Body of pancreas (tissue), 4 donors: Measurements from ENCODE around the gene ACBD6. TPM values are rescaled to one million over a fixed set of nuclear protein-coding genes. Genes with fewer than 3 reads are reported as not detected.

ENCODE experiments used
- ATAC-seq: fragments of 150-250 bp; one replicate; pipeline ENCODE4 v1.9.1; 2016
- DNase-seq, 4 donors: peaks; one replicate each; pipeline ENCODE4 v3.0.0-alpha.2; 2019
- H3K27ac ChIP-seq, 4 donors: fragments of 200-600 bp; sonication (generic); 1 replicate in 3 of 4; 2 replicates in 1 of 4; pipeline versions ENCODE4 v1.5.1 to v1.6.1; 2016 to 2019; ENCODE audit warnings: mild to moderate bottlenecking in 1 of 4, mixed read lengths in 1 of 4, moderate library complexity in 1 of 4
- H3K27me3 ChIP-seq, 2 donors: fragments of 200-600 bp; sonication (generic); one replicate each; pipeline ENCODE4 v1.6.0; 2016; ENCODE audit warnings: mild to moderate bottlenecking in 1 of 2
- H3K36me3 ChIP-seq, 2 donors: fragments of 200-600 bp; sonication (generic); replicated peaks in 1 of 2; 2 replicates each; pipeline ENCODE4 v1.5.1; 2016; ENCODE audit warnings: low read depth in 2 of 2; ENCODE audit not compliant: insufficient read depth in 1 of 2
- H3K4me1 ChIP-seq: fragments of 200-600 bp; sonication (generic); one replicate; pipeline ENCODE4 v1.6.0; 2016
- H3K4me3 ChIP-seq, 2 donors: fragments of 200-600 bp; sonication (generic); 1 replicate in 1 of 2; 2 replicates in 1 of 2; pipeline ENCODE4 v1.5.1; 2016 to 2019
- H3K9me3 ChIP-seq, 3 donors: fragments of 200-600 bp; sonication (generic); 1 replicate in 2 of 3; 2 replicates in 1 of 3; pipeline ENCODE4 v1.5.1; 2016
- CTCF ChIP-seq, 7 experiments: fragments of 450-650 bp in 4 of 7; fragments of 200-600 bp in 3 of 7; sonication (generic) in 3 of 7; IDR thresholded peaks; one replicate each; pipeline ENCODE4 v1.5.1; 2016 to 2019; ENCODE audit warnings: antibody characterized with exemption in 7 of 7
- POLR2A ChIP-seq, 3 donors: fragments of 450-650 bp; IDR thresholded peaks; one replicate each; pipeline ENCODE4 v1.6.1; 2016; ENCODE audit warnings: antibody characterized with exemption in 3 of 3, mild to moderate bottlenecking in 2 of 3
- WGBS, 2 donors: methylation state at CpG; one replicate each; pipeline ENCODE4 v1.1.5; 2017; 5-methylcytosine and 5-hydroxymethylcytosine counted together
- intact Hi-C: fragments of 100-400 bp; cut with DNase I; formaldehyde crosslinking; loops from one replicate; pipeline ENCODE4 v1.15.1; 2023
- total RNA-seq, 2 donors: library from RNA; depleted of rRNA; stranded (reverse); fragments of >200 nt; gene quantifications; one replicate each; pipeline ENCODE4 v1.1.0, GENCODE V29; 2016

Gene ACBD6
- total RNA-seq, 2 donors from 2014 or later: 37.4 to 49.4 TPM

- no peak for TF ChIP-seq CTCF (IDR thresholded peaks at IDR 0.05)
- no peak for TF ChIP-seq POLR2A (IDR thresholded peaks at IDR 0.05)
- ATAC-seq (no peak), DNase-seq (no peak)
- peaks cover 21% of the 10 kb centered on the region for H3K4me1 ChIP-seq
- no peaks in the 10 kb centered on the region for H3K9me3 ChIP-seq
- no peak overlapping the region for H3K4me3 ChIP-seq
- no peak overlapping the region for H3K27ac ChIP-seq
- no peaks in the 10 kb centered on the region for H3K36me3 ChIP-seq
- WGBS, 2 donors: 72 to 78% methylated on average over 6 to 9 of the region's 9 CpGs
- no peaks in the 10 kb centered on the region for H3K27me3 ChIP-seq
- intact Hi-C loops: loop anchor here (10.0 kb wide), 1 partner anchor 230 kb away; no protein-coding TSS in a partner anchor
Observed at GRCh38 chr1:180254496-180254819, 247.9 kb downstream of the ACBD6 start.

DNA sequence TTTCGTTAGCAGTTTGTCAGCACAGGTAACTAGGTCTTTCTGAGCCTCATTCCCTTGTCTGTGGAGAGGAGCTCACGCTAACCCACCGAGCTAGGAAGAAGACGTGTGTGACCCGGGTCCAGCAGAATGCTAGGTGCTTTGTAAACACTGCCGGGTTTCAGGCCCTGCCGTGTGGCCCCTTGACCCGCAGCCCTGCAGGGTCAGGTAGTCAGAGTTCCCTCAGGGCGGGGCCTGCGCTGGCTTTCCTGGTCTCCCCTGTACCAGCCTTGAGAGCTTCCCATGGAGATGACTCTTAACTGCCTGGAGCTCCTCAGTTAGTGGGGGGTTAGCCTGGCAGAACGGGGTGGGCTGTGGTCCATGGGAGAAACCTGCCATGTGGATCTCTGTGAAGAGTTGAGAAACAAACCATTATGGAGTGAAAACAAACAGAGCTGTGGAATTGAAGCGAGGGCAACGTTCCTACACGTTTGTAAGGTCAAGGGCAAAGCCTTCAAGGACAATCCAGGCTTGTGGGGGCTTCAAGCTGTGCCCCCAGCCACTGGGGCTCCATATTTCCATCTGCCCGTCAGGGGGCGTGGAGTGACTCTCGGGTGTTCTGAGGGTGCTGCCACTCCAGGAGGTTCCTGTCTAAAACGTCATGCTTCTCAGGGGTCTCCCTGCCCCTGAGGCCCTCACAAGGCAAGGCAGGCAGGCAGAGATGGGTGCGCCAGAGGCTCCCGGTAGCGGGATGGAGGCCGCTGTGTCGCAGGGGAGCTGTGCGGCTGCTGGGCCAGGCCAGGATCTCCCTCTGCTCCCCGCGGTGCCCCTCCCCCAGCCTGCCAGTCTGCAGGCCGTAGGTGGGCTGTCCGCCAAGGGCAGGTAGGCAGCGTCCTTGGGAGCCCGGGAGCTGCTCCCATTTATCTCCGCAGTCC is 248.5 kb downstream of the ACBD6 start:
- peak; percentile 82 for ATAC-seq
- no peaks in the 10 kb centered on the region for H3K9me3 ChIP-seq
- H3K4me1 ChIP-seq: peaks cover 21% of the 10 kb centered on the region
- TF ChIP-seq POLR2A (IDR thresholded peaks at IDR 0.05) (no peak), CTCF (IDR thresholded peaks at IDR 0.05) (no peak)
- no peak overlapping the region for H3K27ac ChIP-seq
- no peak overlapping the region for H3K4me3 ChIP-seq
- H3K27me3 ChIP-seq: no peaks in the 10 kb centered on the region
- WGBS, 2 donors: 33 to 58% methylated on average over 10 to 30 of the region's 31 CpGs
- intact Hi-C loops: loop anchor here (10.0 kb wide), 1 partner anchor 231 kb away; no protein-coding TSS in a partner anchor
- peak; percentile 76 to 88 (median 84) for DNase-seq
- H3K36me3 ChIP-seq: no peaks in the 10 kb centered on the region

- TF ChIP-seq POLR2A (IDR thresholded peaks at IDR 0.05) (no peak), CTCF (IDR thresholded peaks at IDR 0.05) (peak; percentile 28 to 86 (median 67))
- intact Hi-C loops: loop anchor here (10.0 kb wide), 1 partner anchor 232 kb away; no protein-coding TSS in a partner anchor
- Histone ChIP-seq H3K27ac (no peak overlapping the region), H3K36me3 (no peaks in the 10 kb centered on the region), H3K4me3 (no peak overlapping the region), H3K27me3 (no peaks in the 10 kb centered on the region), H3K4me1 (peaks cover 21% of the 10 kb centered on the region), H3K9me3 (no peaks in the 10 kb centered on the region)
- WGBS, 2 donors: 65 to 75% methylated on average over 9 to 12 of the region's 12 CpGs
- ATAC-seq (peak; percentile 34), DNase-seq (peak; percentile 68 to 75 (median 70))
Observed at GRCh38 chr1:180252638-180253536, 249.5 kb downstream of the ACBD6 start.

DNA sequence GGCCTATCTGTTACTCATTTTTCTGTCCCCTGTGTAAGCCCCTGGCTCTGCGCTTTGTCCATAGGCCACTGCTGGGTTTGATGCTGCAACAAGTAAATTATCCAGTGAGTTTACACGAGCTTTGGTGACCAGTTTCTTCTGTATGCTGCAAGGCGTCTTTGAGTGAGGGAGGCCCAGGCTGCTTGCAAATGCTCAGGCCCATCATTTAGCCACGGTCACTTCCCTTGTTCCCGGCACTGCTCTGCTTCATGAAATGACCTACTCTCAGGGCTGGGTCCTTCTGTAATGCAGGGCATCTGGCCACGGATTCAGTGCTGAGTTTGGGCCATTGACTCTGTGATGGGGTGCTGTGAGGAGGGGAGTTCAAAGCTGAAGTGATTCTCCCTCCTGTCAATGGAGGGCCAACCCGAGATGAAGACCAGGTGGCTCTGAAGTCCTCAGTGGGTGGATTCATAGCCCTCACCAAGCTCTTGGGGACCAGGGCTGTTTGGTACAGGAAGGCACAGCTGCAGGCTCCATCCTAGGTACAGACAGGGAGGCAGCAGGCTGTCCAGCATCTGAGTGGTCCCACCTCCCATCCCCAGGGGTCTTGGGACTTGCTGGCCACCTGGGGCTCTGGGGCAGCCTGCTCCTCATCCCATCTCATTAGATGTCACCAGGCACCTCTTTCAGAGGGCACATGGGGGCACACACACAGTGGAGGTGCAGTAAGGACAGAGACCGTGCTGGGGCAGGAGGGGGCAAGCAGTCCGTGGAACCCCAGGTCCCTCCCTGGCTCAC is 250.7 kb downstream of the ACBD6 start:
- Histone ChIP-seq H3K27ac (no peak overlapping the region), H3K36me3 (no peaks in the 10 kb centered on the region), H3K4me3 (no peak overlapping the region), H3K9me3 (no peaks in the 10 kb centered on the region), H3K4me1 (peaks cover 18% of the 10 kb centered on the region), H3K27me3 (no peaks in the 10 kb centered on the region)
- TF ChIP-seq POLR2A (IDR thresholded peaks at IDR 0.05): no peak
- TF ChIP-seq CTCF (IDR thresholded peaks at IDR 0.05): no peak
- ATAC-seq (no peak), DNase-seq (no peak)
- intact Hi-C loops: loop anchor here (10.0 kb wide), 1 partner anchor 233 kb away; no protein-coding TSS in a partner anchor
- WGBS, 2 donors: 71 to 78% methylated on average over 8 to 9 of the region's 9 CpGs
